HG03064 (cell line): Measurements from ENCODE around the gene PAX2.
"Not testable (repeated sequence)": the region's sequence is repeated elsewhere in the genome, so short reads cannot be mapped to it uniquely, and the experiment has no call there.

Experiments
- ATAC-seq: cut with Tn5 transposase; IDR thresholded peaks from one replicate; pipeline ENCODE4 v1.9.1; 2021; ENCODE audit warnings: low read depth; ENCODE audit not compliant: unreplicated experiment

The PAX2 gene

DNA sequence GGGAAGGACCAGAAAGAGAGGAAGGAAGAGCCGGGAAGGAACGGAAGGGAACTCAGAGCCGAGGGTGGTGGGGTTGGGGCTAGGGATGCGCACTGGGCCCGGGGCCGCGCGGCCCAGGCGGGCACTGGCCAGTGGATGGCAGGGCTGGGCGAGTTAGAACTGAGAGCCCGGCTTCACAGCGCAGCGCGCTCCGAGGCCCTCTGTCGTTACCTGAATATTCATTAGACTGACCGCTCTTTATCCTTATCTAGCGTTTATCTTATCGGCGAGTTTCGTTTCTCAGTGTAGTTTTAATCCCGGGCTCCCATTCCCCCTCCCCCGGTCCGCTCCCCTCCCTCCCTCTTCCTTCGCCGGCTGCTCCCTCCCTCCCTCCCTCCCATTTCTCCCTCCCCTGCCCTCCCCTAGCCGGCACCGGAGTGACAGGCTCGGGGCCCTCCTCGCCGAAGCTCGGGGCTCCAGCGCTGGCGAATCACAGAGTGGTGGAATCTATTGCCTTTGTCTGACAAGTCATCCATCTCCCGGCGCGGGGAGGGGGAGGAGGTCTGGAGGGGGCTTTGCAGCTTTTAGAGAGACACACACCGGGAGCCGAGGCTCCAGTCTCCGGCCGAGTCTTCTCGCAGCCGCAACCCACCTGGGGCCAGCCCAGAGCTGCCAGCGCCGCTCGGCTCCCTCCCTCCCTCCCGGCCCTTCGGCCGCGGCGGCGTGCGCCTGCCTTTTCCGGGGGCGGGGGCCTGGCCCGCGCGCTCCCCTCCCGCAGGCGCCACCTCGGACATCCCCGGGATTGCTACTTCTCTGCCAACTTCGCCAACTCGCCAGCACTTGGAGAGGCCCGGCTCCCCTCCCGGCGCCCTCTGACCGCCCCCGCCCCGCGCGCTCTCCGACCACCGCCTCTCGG lies at the start of gene PAX2:
Gene PAX2 (plus strand): TSS at position 596 of the 895 bp plus-strand sequence. CDS start 679 bp downstream, outside the sequence.
- ATAC-seq: no peak

DNA sequence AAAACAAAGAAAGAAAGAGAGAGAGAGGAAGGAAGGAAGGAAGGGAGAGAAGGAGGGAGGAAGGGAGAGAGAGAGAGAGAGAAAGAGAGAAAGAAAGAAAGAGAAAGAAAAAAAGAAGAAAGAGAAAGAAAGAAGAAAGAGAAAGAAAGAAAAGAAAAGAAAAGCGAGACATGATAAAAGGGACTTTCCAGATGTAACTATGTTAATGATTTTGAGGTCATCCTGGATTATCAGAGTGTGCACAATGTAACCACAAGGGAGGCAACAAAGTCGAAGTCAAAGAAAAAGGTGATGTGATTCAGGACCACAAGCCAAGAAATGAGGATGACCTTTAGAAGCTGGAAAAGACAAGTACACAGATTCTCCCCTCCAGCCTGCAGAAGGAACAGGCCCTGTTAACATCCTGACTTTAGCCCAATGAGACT lies 48.9 kb upstream of the PAX2 start:
- ATAC-seq: no peak

DNA sequence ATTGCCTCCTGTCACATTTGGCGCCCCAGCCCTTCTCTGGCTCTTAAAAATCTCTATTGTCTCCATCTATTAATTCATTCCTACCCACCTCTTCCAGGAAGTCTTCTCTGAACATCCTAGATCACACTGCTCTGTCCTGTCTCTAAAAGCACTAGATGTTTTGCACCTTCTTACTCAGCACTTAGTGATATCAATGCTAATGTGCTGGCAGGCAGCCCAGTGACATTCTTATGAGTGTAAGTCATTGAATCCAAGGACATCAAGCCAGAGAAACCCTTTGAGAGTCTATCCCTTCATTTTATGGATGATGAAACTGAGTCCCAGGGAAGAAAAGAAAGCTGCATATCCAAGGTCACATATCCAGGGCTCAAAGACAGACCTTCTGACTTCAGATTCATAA lies 48.3 kb upstream of the PAX2 start:
- ATAC-seq: no peak

DNA sequence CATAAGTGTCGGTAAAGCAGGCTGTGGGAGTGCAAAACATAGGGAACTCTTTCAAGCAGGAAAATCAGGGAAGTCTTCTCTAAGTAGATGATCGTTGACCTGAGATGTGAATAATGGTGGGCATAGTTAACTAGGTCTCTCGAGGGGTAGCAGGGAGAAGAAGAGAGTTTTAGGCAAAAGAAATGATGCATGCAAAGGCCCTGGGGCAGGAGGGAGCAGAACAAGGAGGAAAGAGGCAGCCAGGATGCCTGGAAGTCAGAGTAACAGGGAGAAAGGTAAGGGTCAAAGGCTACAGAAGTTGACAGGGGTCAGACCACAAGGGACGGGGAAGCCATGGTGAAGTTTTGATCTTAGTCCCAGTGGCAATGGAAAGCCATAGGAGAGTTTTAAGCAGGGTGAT lies 47.8 kb upstream of the PAX2 start:
- no peak for ATAC-seq

DNA sequence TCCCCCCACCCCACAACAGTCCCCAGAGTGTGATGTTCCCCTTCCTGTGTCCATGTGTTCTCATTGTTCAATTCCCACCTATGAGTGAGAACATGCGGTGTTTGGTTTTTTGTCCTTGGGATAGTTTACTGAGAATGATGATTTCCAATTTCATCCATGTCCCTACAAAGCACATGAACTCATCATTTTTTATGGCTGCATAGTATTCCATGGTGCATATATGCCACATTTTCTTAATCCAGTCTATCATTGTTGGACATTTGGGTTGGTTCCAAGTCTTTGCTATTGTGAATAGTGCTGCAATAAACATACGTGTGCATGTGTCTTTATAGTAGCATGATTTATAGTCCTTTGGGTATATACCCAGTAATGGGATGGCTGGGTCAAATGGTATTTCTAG lies 43.7 kb upstream of the PAX2 start:
- not testable (repeated sequence) for ATAC-seq

DNA sequence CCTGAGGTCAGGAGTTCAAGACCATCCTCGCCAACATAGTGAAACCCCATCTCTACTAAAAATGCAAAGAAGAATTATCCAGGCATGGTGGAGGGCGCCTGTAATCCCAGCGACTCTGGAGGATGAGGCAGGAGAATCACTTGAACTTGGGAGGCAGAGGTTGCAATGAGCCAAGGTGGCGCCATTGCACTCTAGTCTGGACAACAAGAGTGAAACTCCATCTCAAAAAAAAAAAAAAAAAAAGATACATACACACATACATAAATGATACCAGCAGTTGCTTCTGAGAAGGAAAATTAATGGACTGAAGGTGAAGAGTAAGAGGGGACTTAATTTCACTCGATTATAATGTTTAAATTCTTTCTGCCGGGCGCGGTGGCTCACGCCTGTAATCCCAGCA lies 40.2 kb upstream of the PAX2 start:
- no peak for ATAC-seq

DNA sequence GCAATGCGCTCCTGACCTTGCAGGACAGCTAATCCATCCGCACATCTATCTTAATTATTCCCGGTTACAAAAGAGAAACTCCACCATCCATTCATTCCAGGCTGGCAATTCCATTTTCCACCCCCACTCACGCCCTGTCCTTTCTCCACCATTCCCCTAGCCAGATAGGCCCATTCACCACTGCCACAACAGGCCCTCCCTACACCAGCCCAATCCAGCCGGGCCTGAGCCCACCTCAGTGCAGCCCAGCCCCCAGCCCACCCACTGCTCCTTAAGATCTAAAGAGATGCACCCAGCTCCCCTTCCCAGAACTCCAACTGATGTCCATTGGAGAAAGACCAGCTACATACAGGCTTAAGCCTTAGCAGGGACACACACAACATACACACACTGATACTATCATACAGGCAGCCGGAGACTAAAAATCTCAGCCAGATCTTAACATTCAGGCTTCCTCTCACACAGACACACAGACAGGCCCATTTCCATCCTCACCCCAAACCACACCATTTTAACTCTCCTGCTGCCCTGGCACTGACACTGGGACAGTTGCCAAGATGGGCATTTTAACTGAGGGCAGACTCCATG lies 38.0 kb upstream of the PAX2 start:
- ATAC-seq: no peak

DNA sequence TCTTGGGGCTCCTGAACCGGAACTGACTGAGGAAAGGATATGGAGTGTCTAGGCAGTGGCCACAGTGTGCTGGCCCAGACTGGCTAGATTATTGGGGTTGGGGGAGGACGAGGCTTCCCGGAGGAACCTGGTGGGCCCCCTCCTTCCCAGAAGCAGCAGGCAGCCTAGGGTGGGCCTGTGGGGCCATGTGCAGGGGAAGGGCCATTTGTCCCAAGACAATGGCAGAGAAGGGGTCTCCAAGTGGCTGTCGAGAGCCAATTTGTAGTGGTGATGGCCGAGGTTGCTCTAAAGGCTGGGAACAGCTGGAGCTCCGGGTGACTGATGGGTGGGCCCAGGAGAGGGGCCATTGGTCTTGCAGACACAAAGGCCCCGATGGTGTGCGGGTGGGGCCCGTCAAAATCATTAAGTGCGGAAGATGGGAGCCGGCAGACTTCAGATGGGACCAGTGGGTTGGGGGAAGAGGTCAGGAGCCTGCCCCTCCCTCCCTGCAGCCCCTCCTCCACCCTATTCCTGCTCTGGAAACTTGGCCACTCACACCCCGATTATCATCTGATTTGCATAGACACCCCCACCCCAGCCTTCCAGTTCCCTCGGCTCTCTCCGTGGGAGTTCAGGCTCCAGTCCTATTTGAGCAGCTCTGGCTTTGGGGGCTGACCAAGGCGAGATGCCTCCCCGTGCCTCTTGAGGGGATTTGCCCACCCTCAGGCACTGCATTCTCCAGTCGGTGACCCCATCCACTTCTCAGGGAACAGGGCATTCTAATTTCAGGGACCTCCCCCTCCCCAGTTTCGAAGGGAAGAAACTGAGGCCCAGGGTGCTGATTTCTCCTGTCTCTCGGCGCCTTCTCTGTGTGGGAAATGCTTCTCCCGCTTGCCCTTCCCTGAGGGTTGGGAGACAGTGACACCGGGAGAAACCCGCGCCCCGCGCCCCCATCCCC lies 36.0 kb upstream of the PAX2 start:
- ATAC-seq: no peak

DNA sequence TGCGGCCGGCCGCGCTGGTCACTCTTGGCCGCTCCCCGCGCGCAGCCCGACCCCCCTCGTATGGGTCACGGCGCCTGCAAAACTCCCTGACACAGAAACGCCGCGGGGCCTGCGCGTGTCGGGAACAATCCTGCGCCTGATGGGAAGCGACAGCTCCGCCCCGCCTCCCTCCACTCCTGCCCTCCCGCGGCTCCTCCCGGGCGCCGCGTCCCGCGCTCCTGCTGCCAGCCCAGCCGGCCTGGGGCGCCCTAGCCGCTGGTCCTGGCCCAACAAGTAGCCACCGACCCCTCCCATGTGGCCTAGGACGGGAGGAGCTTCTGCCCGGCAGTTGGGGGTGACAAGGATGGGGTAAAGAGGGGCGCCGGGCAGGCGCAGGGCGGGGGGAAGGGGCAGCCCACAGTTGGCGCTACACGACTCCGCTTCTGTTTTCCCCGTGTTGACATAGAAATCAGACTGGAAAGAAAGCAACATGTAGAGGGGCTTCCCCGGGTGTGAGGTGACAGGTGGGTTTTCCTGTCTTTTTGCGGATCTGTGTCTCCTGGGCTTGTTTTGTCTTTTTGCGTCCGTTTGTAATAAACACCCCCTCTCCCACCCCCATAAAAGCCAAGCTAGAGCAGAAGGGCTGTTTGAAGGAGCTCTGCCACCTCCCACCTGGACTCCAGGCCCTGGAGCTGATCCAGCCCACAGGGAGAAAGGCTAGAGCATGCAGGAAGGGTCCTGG lies 35.1 kb upstream of the PAX2 start:
- ATAC-seq: no peak

DNA sequence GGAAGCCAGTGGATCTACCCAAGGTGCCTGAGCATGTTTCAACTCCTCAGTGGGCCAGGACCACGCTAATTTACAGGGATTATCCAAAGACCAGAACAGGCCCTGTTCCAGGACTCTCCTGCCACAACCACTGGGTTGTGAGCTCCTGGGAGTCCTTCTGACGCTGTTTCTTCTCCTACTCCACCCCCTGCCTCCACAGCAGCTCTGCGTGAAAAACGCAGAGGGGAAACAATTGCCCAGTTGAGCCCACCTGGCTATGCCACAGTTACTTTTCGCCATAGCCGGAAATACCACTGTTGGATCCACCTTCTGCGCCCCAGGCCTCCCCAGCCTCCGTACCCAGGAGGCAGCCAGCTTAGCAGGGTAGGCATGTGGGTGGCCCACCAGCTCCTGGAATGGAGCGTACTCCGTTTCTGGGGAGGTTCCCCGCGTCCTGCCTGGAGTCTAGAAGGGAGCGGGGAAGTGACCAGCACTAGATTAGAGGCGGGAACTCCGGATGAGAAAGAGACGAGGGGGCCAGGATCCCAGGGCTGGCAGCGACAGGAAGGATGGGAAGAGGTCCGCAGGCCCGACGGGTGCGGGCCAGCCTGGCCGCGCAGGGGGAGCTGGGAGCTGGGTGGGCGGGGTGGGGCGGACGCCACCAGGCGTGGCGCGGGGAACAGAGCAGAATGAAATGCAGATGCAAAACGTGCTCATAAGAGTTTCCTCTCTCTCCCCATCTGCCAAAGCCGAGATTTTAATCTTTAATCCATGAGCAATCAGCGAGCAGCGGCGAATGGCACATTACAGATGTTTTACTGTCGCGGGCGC lies 32.1 kb upstream of the PAX2 start:
- no peak for ATAC-seq

DNA sequence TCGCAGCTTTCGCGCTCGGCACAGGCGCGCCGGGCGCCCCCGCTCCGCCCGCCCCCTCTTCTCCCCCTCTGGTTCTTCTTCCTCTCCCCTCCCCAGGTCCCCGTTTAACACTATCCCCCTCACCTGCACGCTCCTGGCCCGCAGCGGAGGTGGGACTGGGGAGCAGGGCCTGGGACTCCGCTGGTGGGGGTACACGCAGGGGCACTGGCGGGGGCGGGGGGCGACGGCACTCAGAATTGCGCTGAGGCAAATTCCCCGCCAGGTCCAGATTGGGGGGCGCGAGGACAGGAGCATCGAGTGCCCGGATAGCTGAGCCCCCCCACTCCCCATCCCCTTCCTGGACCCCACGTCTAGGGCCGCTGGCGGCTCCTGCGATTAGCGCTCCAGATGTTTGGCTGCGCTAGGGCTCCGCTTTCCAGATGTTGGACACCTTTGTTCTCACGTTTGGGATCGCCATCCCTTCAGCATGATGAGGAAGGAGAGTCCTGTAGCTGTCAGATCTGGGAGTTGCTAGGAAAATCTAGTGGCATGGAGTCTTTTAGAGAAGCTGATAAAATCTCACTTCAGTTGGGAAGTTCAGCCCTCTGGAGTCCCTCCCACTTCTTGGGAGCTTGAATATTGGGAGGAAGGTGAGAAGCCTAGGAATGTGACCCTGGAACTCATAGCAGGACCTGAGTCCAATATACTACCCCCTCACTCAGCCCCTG lies 31.4 kb upstream of the PAX2 start:
- no peak for ATAC-seq

DNA sequence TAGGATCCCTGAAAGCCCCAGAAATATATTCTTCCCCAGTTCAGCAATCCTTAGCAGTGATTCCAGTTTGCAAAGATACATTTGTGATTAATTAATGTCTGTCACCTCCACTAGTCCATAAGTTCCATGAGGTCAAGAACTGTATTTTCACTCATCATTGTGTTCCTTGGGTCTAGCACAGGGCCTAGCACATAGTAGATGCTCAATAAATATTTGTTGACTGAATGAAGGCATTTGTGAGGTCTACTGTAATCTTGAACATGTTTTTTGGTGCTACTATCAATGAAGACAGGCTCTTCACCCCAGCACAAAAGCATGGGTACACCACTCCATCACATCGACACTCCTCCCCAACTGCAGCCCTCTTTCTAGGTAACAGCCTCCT lies 30.8 kb upstream of the PAX2 start:
- no peak for ATAC-seq

DNA sequence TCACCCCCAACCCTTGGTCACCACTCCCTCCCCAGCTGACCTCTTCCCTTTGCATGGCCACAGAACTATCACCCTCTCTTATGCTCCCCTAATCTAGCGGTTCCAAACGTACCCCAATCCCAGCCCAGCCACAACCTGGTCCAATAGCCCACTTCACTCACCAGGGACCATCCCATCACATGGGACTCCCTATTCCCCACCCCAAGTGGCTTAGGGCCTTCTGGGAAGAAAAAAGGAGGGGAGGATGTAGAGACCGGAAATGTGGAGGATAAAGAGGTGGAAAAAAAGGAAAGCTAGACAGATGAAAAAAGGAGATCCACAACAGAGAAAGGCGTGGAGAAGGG lies 30.3 kb upstream of the PAX2 start:
- ATAC-seq: no peak

DNA sequence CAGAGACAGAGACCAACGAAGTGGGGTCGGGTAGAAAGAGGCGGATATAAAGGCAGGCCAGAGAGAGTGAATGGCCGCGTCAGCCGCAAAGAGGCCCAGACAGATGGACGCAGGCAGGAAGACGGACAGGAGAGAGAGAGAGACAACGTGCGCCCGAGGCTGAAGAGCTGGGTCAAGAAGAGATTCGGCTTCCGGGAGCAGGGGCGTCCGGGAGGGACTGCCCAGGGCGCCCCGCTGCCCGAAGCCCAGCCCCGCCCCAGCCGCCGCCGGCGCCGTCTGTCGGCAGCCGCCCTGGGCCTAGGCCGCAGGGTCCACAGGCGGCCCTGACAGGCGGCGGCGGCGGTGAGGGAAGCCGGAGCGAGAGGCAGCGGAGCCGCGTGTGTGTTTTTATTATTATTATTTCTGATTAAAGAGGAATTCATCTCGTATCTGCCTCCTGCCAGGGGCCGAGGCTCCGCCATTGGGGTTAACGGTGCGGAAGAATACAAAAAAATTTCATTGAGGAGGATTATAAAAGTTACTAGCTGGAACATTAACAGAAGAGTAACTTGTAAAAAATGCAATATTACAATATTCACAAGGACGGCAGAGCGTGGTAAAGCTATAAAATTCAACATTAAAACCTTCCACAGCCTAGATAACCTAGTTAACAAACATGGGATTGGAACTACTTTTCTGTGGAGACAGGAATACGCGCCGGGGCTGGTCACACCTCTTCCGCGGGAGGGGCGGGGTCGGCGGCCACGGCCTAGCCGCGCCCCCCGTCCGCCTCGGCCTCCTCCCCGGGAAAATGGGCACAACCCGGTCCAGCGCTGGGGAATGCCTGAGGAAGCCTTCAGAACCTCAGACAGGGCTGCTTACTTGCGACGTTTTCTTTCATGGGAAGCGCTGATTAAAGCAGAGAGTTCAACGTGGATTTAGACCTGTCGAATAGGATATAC lies 29.7 kb upstream of the PAX2 start:
- no peak for ATAC-seq

DNA sequence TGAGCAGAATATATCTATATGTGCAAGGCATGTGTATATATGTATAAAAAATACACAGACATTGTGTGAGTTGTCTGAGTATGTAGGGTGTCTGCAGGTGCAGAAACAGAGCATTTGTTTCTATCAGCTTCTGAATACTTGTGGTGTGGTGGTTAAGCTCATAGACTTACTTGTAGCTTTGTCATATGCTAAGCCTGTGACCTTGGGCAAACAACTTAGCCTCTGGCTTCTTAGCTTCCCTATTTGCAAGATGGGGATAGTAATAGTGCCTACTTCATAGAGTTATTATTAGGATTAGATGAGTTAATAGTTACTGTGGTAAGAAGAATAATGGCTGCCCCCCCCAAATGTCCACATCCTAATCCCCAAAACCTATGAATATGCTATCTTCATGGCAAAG lies 28.2 kb upstream of the PAX2 start:
- ATAC-seq: no peak

DNA sequence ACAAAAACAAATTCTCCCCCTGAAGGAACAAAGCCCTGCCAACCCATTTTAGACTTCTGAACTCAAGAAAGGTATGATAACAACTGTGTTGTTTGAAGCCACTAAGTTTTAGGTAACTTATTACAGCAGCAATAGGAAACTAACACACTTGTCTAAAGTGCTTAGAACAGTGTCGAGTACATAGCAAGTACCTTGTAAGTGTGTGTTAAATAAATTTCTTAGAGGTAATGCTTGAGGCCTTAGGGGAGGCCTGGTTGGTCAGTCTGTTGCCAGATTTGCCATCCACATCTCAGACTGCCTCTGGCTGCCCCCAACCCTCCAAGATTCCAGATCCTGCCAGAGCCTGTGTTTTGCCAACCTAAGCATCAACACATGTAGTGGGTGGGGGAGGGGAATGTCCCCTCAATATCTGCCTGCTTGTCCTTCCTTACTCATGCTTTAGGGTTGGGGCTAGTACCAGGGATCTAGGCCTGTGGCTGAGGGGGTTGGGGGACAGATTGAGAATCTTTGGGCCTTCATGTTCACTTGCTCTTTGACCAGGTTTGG lies 27.1 kb upstream of the PAX2 start:
- no peak for ATAC-seq

DNA sequence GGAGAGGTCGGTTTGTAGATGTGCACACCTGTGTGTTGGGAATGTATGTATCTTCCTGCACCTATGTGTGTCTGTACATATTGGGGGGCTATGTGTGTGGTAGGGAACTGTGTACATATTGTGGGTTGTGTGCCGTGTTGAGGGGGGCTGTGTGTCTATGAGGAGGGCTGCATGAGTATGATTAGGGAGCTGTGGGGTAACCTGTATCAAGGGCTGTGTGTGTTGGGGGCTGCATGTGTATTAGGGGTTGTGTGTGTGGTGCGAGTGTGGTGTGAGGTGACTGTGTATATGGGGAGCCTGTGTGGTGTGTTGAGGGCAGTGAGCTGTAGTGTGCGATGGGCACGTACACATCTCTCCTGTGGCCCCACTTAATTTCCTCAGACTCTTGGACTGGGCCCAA lies 22.2 kb upstream of the PAX2 start:
- no peak for ATAC-seq
